NCI-H2029 (cell line): ENCODE results near the gene DLEU7.

Experiments
- DNase-seq: peaks from one replicate; lab custom pipeline; 2025; lab: John Stamatoyannopoulos, UW

DLEU7 gene

GRCh38 chr13:50793026-50793425 lies 50.5 kb downstream of the DLEU7 start:
- DNase-seq = no peak

GRCh38 chr13:50788551-50789210 lies 54.8 kb downstream of the DLEU7 start:
- DNase-seq = no peak

- DNase-seq = no peak
Measured at GRCh38 chr13:50787316-50788195, 55.9 kb downstream of the DLEU7 start.

DNA sequence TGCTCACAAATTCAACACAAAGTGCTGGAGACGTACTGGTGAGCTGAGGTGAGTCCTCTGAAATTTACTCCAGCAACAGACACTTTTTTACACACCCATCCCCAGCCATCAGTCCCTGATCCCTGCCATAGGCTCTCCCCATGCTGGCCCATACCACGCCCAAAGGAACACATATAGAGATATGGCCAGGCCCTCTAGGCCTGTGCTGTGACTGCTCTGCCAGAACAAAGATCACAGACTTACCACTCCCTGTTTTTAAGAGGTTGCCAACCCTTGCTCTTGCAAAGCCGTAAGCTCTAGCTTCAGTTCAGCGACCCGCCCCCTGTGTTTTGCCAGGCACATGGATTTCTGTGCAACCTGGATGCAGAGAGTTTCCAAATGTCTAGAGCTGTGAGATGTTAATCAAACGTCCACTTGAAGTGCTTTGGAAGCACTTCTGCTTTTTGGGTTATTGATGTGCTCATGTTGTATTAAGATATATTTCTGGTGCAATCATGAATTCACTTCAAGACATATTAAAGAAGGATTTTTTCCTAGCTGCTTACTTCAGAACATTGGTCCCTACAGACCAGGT lies 59.7 kb downstream of the DLEU7 start:
- DNase-seq = no peak

- no peak for DNase-seq
Measured at GRCh38 chr13:50783066-50783465, 60.4 kb downstream of the DLEU7 start.

DNA sequence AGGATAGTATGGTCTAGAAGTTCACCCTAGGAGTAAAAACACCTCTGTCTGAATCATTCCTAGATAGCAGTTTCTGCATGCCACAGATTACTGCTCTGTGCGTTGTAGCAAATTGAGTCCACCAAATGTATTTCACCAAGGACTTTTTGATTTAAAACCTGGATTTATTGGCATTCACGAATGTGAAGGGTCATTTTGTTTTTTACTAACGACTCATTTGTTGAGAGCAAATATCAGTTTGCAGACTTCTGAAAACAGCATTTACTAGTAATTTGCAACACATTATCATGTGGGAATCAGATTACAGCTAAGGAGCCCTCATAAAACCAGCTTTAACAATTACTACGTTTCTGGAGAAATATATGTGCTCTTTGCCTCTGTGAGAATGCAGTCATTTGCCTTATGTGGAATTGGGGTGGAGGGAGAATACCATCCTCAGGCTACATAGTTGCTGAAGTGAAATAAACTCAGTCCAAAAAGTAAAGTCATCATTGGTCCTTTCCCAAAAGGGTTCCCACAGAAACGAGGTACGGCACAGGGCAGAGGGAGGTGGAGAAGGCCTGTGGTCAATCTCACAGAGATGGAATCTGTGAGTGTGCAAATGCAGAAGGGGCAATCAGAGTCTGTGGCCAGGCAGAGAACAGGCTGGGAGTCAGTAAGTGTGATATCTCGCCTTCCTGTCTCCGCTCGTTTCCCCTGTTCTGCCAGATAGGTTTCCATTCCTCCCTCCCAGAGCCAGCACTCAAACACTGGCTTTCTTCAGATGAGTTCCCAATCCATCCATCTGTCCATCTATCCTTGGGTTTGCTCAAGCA lies 63.1 kb downstream of the DLEU7 start:
- no peak for DNase-seq

- no peak for DNase-seq
Measured at GRCh38 chr13:50779443-50780200, 63.9 kb downstream of the DLEU7 start.
